Measurements from ENCODE around the gene FBXO47. TPM values are rescaled to one million over a fixed set of nuclear protein-coding genes. Genes with fewer than 3 reads are reported as not detected.

The FBXO47 gene
- total RNA-seq, 1 donor from 2014 or later: not detected

DNA sequence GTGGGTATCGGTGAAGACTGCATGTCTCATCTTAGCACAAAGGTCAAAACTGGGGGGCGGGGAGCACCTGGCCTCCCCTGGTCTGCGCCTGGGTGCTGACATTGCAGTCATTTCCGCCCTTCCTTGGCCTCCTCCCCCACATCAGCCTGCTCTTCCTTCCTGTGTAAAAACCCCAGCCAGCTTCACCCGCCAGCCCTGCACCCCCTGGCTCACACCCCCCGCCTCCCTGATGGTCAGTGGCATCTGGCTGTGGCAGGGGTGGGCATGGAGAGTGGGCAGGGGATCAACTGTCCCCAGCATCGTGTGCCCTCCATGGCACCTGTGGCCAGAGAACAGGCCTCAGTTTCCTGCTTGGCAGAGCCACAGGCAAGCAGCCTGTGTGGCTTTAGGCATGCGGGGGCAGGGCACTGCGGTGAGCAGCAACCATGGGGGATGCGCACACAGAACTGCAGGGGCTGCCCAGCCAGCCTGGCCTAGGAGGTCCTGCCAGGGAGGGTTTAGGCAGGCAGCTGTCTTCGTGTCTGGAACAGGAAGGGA, 68.3 kb downstream of the FBXO47 start:
- TF ChIP-seq, protein P1, sequence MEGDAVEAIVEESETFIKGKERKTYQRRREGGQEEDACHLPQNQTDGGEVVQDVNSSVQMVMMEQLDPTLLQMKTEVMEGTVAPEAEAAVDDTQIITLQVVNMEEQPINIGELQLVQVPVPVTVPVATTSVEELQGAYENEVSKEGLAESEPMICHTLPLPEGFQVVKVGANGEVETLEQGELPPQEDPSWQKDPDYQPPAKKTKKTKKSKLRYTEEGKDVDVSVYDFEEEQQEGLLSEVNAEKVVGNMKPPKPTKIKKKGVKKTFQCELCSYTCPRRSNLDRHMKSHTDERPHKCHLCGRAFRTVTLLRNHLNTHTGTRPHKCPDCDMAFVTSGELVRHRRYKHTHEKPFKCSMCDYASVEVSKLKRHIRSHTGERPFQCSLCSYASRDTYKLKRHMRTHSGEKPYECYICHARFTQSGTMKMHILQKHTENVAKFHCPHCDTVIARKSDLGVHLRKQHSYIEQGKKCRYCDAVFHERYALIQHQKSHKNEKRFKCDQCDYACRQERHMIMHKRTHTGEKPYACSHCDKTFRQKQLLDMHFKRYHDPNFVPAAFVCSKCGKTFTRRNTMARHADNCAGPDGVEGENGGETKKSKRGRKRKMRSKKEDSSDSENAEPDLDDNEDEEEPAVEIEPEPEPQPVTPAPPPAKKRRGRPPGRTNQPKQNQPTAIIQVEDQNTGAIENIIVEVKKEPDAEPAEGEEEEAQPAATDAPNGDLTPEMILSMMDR (IDR thresholded peaks at IDR 0.05): no peak
- no peak overlapping the region for H3K4me3 ChIP-seq
- H3K9me3 ChIP-seq: no peaks in the 10 kb centered on the region
- intact Hi-C loops (cut with DNase I): no loop called here
- no peak for DNase-seq (ENCODE audit: low spot score in 2 of 2)
- H3K27ac ChIP-seq: peak overlapping the region; percentile 36 to 51
- H3K27me3 ChIP-seq: no peaks in the 10 kb centered on the region
- peaks cover 26 to 56% of the 10 kb centered on the region in 2 donors for H3K4me1 ChIP-seq
- H3K36me3 ChIP-seq: peaks cover 50 to 67% of the 10 kb centered on the region in 2 donors

DNA sequence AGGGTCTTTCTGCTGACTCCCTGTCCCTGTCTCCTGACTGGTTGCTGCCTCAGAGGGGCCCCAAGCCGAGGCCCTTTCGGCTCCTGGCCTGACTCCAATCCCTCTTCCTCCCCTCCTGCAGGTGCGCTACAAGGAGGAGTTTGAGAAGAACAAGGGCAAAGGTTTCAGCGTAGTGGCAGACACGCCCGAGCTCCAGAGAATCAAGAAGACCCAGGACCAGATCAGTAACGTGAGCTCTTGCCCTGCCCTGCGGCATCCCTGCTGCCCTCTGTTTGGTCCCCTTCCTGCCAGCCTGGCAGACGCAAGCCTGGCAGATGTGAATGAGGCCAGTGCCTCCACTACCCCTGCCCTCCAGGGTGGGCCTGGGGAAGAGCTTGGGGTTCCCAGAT, 68.9 kb downstream of the FBXO47 start:
- TF ChIP-seq, protein P1 (IDR thresholded peaks at IDR 0.05): no peak
- Histone ChIP-seq H3K9me3 (no peaks in the 10 kb centered on the region), H3K4me3 (no peak overlapping the region), H3K27ac (peak overlapping the region; percentile 36 to 51), H3K4me1 (peaks cover 26 to 62% of the 10 kb centered on the region in 2 donors), H3K27me3 (no peaks in the 10 kb centered on the region), H3K36me3 (peaks cover 44 to 63% of the 10 kb centered on the region in 2 donors)
- DNase-seq (ENCODE audit: low spot score in 2 of 2): no peak
- intact Hi-C loops (cut with DNase I): no loop called here

DNA sequence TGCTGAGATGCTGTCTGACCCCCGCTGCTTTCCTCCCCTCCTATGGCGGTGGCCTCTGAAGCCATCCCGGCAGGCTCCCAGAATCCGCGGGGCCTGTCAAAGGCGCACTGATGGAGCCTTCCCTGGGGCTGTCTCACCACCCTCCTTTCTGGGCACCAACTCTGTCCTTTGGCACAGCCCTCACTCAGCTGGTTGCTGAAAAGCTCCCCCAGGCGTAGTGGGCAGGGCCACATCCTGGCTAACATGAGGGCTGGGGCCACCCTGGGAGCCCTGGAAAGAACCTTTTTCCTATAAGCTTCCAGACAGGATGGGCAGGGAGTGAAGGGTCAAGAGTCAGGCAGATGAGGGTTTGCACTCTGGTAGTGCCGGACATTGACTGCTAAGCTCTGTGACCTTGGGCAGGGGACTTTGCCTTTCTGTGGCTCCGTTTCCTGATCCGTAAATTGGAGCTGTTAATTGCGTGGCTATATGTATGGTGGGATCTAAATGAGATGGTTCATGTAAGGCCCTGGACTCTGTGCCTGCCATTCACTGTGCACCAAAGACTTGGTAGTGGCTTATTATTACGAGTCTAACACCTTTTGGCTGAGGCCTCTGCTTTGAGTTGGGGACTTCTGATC, 69.4 kb downstream of the FBXO47 start:
- H3K27me3 ChIP-seq: no peaks in the 10 kb centered on the region
- peaks cover 26 to 63% of the 10 kb centered on the region in 2 donors for H3K4me1 ChIP-seq
- peak overlapping the region; percentile 51 to 61 for H3K27ac ChIP-seq
- H3K4me3 ChIP-seq: no peak overlapping the region
- TF ChIP-seq, protein P1 (IDR thresholded peaks at IDR 0.05): no peak
- no peaks in the 10 kb centered on the region for H3K9me3 ChIP-seq
- H3K36me3 ChIP-seq: peaks cover 46 to 63% of the 10 kb centered on the region in 2 donors
- DNase-seq (ENCODE audit: low spot score in 2 of 2): no peak
- intact Hi-C loops (cut with DNase I): no loop called here

DNA sequence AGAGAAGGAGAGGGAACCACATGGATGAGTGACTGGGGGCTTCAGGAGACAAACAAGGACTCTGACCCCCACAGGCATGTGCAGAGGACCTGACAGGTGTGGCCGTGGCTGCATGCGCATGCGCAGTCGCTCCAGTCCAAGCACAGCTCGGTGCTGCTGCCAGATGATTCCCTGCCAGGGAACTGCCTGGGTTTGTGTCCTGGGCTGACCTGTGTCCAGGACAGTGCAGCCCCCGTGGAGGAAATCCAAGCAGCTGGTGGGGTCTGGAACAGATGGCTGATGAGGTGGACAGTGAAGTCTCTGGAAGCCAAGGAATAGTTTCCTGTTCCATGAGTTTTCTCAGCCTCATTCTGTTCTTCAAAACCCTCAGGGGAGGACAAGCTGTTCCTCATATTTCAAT, 70.0 kb downstream of the FBXO47 start:
- TF ChIP-seq, protein P1 (IDR thresholded peaks at IDR 0.05): no peak
- Histone ChIP-seq H3K4me3 (no peak overlapping the region), H3K27ac (peak overlapping the region; percentile 51 to 61), H3K36me3 (peaks cover 52 to 65% of the 10 kb centered on the region in 2 donors), H3K27me3 (no peaks in the 10 kb centered on the region), H3K9me3 (no peaks in the 10 kb centered on the region), H3K4me1 (peaks cover 26 to 60% of the 10 kb centered on the region in 2 donors)
- no peak for DNase-seq (ENCODE audit: low spot score in 2 of 2)
- intact Hi-C loops (cut with DNase I): no loop called here

DNA sequence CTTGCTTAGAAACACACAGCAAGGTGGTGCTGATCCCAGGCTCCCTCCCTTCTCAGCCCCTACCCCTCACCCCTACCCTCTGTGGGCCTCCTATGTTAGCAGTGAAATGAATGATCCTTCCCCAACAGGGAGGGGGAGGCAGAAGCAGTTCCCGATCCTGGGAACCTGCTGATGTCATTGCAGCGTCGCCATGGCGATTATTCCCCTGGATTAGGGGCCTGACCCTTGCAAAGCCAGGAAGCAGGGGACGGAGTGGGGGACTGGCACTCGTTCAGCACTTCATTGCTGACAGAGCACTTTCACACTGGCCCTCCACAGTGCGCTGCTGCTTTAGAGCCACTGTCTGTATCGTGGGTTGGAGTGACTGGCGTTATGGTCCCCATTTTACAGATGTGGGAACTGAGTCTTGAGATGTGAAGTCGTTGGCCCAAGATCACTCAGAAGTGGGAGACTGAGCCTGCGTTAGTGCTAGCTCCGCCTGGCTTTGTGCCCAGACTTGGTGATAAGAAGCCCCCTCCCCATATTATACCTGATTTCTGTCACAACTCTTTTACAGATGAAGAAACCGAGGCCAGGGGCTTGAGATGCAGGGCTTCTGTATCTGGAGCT, 70.8 kb downstream of the FBXO47 start:
- intact Hi-C loops (cut with DNase I): no loop called here
- H3K4me3 ChIP-seq: no peak overlapping the region
- no peak for DNase-seq (ENCODE audit: low spot score in 2 of 2)
- peaks cover 26 to 53% of the 10 kb centered on the region in 2 donors for H3K4me1 ChIP-seq
- H3K36me3 ChIP-seq: peaks cover 55 to 70% of the 10 kb centered on the region in 2 donors
- peak overlapping the region; percentile 51 to 61 for H3K27ac ChIP-seq
- TF ChIP-seq, protein P1 (IDR thresholded peaks at IDR 0.05): no peak
- H3K9me3 ChIP-seq: no peaks in the 10 kb centered on the region
- H3K27me3 ChIP-seq: no peaks in the 10 kb centered on the region
